EH (cell line): ENCODE measurements around the gene PDZRN4.
A peak's percentile ranks its signal among the peaks of the same experiment; 100 is the strongest.

Experiments used
- DNase-seq: peaks from one replicate; pipeline ENCODE4 v3.0.0-alpha.2; 2015; ENCODE audit warnings: low read depth

The PDZRN4 gene

DNA sequence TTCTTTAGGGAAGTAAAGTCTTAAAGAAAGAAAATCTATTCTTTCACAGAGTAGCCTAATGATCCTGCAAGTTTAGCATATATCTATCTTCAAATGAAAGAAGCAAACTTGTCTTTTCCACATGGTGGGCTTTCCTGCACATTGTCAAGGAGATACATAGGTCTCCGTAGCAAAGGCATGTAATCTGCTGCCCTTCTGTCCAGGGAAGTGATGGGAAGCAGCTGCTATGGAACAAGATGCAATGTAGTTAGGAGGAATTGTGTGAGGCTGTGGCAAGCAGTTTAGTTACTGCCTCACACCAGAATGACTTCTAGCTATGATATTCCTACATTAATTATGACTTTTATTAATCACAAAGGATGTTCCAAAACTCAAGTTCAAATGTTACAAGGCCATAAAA lies 174.4 kb downstream of the PDZRN4 start:
- no peak for DNase-seq

DNA sequence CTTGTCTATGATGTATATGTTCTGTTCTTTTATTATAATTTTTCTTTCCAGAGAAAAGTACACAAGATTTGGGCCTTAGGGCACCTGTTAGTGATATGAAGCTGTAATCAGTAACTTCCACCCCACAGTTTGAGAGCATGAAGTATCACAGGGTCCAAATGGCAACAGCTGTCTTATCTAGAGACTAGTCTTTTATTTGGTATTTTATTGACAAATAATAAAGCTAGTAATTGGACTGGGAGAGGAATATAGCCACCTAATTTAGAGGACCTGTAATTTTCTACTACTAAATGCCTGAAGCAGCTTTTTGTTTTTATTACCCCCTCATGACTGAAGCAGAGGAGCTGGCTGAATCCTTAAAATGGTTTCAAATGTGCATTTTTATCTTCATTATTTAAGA lies 174.8 kb downstream of the PDZRN4 start:
- DNase-seq: no peak

- no peak for DNase-seq
Observed at GRCh38 chr12:41364211-41364610, 176.1 kb downstream of the PDZRN4 start.

- DNase-seq: no peak
Observed at GRCh38 chr12:41365653-41366171, 177.6 kb downstream of the PDZRN4 start.

GRCh38 chr12:41367726-41368405 lies 179.7 kb downstream of the PDZRN4 start:
- peak; percentile 17 for DNase-seq

- DNase-seq: no peak
Observed at GRCh38 chr12:41380878-41381277, 192.8 kb downstream of the PDZRN4 start.

DNA sequence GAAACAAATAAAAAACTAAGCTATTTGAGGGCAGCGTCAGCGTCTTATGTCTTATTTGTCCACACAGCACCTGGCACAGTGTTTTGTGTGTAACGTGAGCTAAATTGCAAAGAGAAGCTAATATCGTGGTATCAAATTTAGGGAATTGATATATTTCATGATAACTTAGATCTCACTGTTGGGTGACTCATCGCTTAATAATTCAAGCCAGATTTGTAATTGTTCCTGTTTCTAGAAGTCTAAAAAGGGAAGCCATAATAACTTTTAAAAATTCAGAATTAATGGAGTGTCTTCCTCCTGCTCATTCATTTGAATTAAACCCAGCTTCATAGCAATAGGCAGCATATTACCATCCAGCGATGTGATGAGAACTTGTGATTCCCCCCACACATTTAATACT lies 214.7 kb downstream of the PDZRN4 start:
- peak; percentile 1 for DNase-seq

DNA sequence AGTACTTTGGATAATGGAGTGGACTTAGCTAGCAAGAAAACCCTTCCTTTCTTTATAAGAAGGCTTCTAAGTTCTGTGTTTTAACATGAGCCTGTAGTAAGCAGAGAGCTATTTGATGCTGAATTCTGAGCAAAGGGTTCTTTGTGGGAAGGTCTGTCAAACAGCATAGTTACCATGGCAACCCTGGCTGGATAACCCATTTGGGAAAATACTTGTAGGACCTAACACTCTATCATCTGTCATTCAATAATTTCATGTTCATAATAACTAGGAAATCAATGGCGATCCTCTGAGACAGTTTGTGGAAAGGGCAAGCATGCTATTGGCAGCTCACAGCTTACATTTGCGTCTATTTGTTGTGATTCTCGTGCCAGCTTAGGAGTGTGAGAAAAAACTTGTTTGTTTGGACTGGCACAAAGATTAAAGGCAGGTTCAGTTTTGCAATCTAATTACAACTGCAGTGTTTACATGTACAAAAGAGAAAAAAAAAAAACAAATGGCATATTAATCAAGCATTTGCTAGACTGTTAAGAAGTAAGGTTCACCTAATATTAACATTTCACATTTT lies 219.2 kb downstream of the PDZRN4 start:
- no peak for DNase-seq

DNA sequence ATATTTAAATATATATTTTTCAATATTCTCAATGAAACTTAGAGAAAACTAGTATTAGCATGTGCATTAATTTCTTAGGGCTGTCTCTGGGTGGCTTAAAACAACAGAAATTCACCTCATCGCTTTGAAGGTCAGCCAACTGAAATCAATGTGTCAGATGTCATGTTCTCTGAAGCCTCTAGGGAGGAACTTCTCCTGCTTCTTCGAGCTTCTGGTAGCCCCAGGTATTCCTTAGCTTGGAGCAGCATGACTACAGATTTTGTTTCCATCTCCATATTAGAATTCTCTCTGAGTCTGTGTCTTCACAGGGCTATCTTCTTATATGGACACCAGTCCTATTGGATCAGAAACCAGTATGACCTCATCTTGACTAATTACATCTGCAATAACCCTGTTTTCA lies 221.5 kb downstream of the PDZRN4 start:
- DNase-seq: no peak

GRCh38 chr12:41418586-41418985 lies 230.5 kb downstream of the PDZRN4 start:
- no peak for DNase-seq

- DNase-seq: no peak
Observed at GRCh38 chr12:41419131-41419893, 231.2 kb downstream of the PDZRN4 start.

DNA sequence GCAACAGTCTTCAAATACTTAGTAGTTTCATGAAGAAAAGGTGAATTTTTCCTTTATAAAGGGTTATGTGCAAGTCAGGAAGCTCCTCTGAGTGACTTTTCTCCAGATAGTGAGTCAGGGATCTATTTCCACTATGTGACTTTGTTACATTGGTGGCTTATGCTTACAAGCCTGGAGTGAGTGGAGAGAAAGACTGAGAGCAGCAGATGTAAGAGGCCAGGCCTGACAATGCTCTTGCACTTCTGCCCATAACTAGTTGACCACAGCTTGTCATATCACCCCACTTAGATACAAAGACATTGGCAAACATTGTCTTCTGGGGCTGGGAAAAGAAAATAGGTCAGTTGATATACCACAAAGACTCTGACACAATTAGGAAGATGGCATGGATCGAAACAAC lies 236.5 kb downstream of the PDZRN4 start:
- no peak for DNase-seq

- no peak for DNase-seq
Observed at GRCh38 chr12:41433460-41433859, 245.3 kb downstream of the PDZRN4 start.

- no peak for DNase-seq
Observed at GRCh38 chr12:41436076-41436475, 248.0 kb downstream of the PDZRN4 start.

GRCh38 chr12:41437563-41437962 lies 249.4 kb downstream of the PDZRN4 start:
- DNase-seq: no peak

- no peak for DNase-seq
Observed at GRCh38 chr12:41438854-41439541, 250.9 kb downstream of the PDZRN4 start.

DNA sequence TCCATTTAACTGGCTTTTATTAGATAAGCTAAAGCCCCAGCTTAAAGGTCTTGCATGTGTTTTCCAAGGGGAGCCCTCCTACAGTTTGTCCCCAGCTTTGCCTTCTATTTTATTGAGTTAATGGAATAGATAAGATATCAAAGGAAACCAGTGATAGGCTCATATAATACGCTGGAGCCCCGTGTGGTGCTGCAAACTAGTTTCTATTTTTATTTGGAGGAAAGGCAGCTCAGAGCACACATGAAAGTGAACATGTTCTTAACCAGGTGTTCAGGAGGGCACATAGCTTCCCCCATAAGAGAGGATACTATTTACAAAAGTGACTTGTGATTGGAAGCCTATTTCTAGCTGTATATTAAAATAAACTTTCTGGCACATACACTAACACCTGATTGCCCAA lies 251.7 kb downstream of the PDZRN4 start:
- DNase-seq: no peak

GRCh38 chr12:41441180-41441579 lies 253.1 kb downstream of the PDZRN4 start:
- no peak for DNase-seq

DNA sequence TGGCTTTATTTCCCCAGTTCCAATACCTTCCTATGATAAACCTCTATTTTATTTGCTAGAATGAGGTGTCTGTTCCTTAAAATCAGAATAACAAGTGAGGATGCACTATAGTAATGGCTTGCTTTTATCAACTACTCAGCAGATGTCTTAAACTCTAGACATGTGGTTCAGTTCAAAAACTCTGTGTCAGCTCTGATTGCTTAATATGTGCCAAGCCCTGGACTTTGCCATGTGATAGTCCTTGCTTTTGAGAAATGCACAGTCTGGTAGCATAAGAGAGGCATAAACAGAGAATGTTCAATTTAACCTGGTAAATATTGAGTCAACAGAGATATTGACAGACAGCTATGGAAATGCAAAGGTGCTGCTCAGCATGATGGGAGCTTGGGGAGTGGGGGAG lies 254.8 kb downstream of the PDZRN4 start:
- DNase-seq: no peak

DNA sequence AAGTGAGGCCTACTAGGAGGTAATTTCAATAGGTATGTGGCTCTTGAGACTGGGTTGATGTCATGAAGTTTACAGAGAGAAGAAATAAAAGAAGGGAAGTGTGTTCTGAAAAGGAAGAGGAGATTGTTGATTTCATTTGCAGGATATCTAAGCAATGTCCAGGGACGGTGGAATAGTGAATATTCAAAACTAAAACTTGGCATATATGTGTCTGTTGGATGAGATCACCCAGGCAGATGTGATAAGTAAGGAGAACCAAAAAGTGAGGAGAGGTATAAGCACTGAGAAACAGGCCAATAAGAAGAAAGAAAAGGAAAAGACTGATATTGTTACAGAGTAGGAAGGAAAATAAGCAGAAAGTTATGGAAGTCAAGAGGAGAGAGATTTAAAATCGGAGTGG lies 255.6 kb downstream of the PDZRN4 start:
- no peak for DNase-seq

DNA sequence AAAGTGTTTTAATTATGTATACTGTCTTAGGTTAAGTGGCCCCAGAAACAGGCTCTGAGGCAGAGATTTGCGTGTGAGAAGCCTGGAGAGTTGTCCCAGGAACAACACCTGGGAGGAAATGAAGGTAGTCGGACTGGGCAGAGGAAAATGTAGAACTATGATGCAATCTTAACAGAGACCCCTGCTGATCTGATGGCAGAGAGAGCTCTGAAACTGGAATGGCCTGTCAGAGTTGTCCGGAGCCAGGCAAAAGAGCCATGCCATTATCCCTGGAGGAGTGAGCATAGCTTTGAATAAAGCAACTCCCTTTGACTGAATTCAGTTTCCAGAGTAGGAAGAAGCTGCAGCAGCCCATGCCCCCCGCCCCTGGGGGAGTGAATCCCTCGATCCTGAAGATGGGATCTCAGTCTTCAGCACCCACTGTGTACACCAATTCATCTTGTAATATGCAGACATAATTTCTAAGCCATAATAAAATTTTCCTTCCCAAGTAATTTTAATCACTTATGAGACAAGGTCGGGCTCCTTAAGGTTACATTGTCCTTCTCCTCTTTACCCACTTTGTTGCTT lies 264.8 kb downstream of the PDZRN4 start:
- no peak for DNase-seq

GRCh38 chr12:41453409-41453808 lies 265.3 kb downstream of the PDZRN4 start:
- DNase-seq: no peak
